ENCODE data around the gene MYT1.

MYT1 gene

DNA sequence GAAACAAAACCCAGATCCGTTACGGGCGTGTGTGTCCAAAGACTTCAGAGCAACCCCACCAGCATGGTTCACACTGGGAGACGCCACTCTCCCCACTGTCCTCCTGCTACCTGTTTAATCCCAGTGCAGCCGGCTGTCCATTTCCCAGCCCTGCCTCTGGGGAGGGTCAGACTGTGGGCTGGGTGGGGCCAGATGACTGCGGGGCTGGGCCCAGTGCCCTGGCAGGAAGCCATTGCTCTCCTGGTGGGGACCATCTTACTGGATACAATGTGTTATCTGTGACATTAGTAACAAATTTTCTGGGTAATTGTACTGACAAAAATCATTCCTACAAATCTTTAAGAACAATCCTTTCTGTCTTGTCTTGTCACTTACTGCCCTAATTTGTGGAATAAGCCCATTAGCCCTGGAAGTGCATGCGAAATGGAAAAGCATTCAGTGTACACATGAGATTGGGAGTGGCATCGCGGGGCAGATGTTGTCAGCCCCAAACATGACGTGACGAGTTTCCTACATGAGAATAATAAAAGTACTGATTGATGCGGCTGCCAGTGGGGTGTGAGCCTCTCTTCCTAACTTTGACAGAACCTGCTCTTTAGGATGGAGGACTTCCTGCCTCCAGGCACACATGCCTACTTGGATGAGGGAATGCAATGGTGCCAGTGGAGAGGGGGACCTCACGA, 53.4 kb downstream of the MYT1 start:
- TF ChIP-seq POLR2A (IDR thresholded peaks at IDR 0.05; ENCODE audit: low read depth, low read length) (no peak), SPI1 (IDR thresholded peaks at IDR 0.05; ENCODE audit: low read depth, low read length) (no peak), TAF1 (IDR thresholded peaks at IDR 0.05; ENCODE audit: low read depth, low read length) (no peak), POLR2AphosphoS5 (IDR thresholded peaks at IDR 0.05; ENCODE audit: low read depth, low read length) (no peak), PAX5 (IDR thresholded peaks at IDR 0.05; ENCODE audit: insufficient read depth, low read length, severe bottlenecking) (no peak), POU2F2 (IDR thresholded peaks at IDR 0.05; ENCODE audit: low read depth, low read length) (no peak)
- DNase-seq (ENCODE audit: insufficient read length, low spot score): no peak
- no peak for FAIRE-seq

DNA sequence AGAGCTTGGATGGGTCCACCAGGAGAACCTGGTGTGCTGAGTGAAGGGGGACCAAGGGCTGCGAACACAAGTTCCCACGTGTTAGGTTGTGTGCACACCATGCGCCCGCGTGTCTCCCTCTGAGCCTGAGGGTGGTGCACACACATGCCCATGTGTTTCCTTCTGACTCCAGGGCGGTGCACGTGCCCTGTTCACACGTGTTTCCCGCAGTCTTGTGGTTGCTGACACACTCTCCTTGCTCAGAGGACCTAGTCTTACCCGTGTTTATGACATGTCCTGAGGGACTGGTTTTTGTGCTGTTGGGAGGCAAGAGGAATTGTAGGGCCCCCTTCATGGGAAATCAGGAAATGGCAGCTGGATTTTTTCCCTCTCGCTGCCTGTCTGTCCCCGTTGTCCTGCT, 55.0 kb downstream of the MYT1 start:
- TF ChIP-seq TAF1 (IDR thresholded peaks at IDR 0.05; ENCODE audit: low read depth, low read length) (no peak), PAX5 (IDR thresholded peaks at IDR 0.05; ENCODE audit: insufficient read depth, low read length, severe bottlenecking) (no peak), POLR2AphosphoS5 (IDR thresholded peaks at IDR 0.05; ENCODE audit: low read depth, low read length) (no peak), POLR2A (IDR thresholded peaks at IDR 0.05; ENCODE audit: low read depth, low read length) (no peak), POU2F2 (IDR thresholded peaks at IDR 0.05; ENCODE audit: low read depth, low read length) (no peak), SPI1 (IDR thresholded peaks at IDR 0.05; ENCODE audit: low read depth, low read length) (no peak)
- FAIRE-seq (no peak), DNase-seq (ENCODE audit: insufficient read length, low spot score) (no peak)

DNA sequence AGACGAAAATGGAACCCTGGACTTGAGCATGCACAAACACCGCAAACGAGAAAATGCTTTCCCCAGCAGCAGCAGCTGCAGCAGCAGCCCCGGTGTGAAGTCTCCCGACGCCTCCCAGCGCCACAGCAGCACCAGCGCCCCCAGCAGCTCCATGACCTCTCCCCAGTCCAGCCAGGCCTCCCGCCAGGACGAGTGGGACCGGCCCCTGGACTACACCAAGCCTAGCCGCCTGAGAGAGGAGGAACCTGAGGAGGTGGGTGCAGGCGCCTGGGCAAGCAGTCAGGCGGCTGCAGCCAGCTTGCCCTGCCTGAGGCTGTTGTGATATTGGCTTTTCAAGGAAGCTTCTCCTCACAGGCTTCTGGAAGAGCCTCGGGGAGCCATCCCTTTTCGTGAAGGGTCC, 55.5 kb downstream of the MYT1 start:
- DNase-seq (ENCODE audit: insufficient read length, low spot score) (no peak), FAIRE-seq (no peak)
- no peak for TF ChIP-seq PAX5 (IDR thresholded peaks at IDR 0.05; ENCODE audit: insufficient read depth, low read length, severe bottlenecking)
- no peak for TF ChIP-seq SPI1 (IDR thresholded peaks at IDR 0.05; ENCODE audit: low read depth, low read length)
- no peak for TF ChIP-seq POLR2AphosphoS5 (IDR thresholded peaks at IDR 0.05; ENCODE audit: low read depth, low read length)
- no peak for TF ChIP-seq TAF1 (IDR thresholded peaks at IDR 0.05; ENCODE audit: low read depth, low read length)
- no peak for TF ChIP-seq POU2F2 (IDR thresholded peaks at IDR 0.05; ENCODE audit: low read depth, low read length)
- no peak for TF ChIP-seq POLR2A (IDR thresholded peaks at IDR 0.05; ENCODE audit: low read depth, low read length)

DNA sequence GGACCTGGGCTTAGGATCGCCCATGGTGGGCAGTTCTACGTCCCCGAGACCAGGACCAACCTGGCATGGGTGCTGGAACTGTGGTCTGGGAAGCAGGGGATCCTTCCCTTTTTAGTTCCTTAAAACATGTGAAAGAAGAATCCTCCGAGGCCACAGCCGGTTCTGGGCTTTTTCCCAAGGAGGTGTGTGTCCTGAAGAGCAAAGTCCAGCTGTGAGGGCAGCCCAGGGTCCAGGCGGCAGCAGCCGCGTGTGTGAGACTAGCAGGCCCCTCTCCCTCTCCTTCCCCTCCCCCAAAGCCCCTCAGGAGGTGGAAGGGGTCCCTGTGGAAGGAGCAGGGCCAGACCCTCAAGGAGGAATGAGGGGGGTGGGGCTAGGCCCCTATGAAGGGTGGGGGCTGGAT, 56.2 kb downstream of the MYT1 start:
- TF ChIP-seq SPI1 (IDR thresholded peaks at IDR 0.05; ENCODE audit: low read depth, low read length) (no peak), TAF1 (IDR thresholded peaks at IDR 0.05; ENCODE audit: low read depth, low read length) (no peak), POLR2A (IDR thresholded peaks at IDR 0.05; ENCODE audit: low read depth, low read length) (no peak), PAX5 (IDR thresholded peaks at IDR 0.05; ENCODE audit: insufficient read depth, low read length, severe bottlenecking) (no peak), POLR2AphosphoS5 (IDR thresholded peaks at IDR 0.05; ENCODE audit: low read depth, low read length) (no peak), POU2F2 (IDR thresholded peaks at IDR 0.05; ENCODE audit: low read depth, low read length) (no peak)
- FAIRE-seq (no peak), DNase-seq (ENCODE audit: insufficient read length, low spot score) (no peak)

DNA sequence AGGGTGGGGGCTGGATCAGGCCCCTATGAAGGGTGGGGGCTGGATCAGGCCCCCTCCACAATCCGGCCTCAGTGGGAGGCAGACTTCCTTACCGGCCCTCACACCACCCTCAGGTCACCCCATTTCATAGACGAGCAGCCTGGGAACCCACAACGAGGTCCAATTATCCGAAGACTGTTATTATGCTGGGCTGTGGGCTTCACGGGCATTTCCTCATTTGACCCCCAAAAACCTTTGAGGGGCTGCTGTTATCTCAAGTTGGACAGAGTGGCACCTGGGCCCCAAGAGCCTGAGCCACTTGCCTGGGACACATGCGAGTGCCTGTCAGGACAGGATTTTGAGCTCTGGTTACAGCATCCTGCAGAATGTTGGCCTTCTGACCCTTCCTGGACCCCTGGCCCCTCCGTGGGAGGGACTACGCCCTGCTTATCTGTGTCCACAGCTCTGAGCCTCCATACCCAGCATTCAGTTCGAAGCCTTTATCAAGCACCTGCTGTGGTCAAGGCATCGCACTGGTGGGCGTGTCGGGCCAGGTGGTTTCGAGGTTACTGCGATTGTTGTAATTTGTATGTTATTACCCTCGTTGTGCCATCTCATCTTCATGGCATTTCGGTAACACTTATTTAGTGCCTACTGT, 56.8 kb downstream of the MYT1 start:
- no peak for FAIRE-seq
- no peak for DNase-seq (ENCODE audit: insufficient read length, low spot score)
- TF ChIP-seq POLR2AphosphoS5 (IDR thresholded peaks at IDR 0.05; ENCODE audit: low read depth, low read length) (no peak), POLR2A (IDR thresholded peaks at IDR 0.05; ENCODE audit: low read depth, low read length) (no peak), POU2F2 (IDR thresholded peaks at IDR 0.05; ENCODE audit: low read depth, low read length) (no peak), SPI1 (IDR thresholded peaks at IDR 0.05; ENCODE audit: low read depth, low read length) (no peak), TAF1 (IDR thresholded peaks at IDR 0.05; ENCODE audit: low read depth, low read length) (no peak), PAX5 (IDR thresholded peaks at IDR 0.05; ENCODE audit: insufficient read depth, low read length, severe bottlenecking) (no peak)

DNA sequence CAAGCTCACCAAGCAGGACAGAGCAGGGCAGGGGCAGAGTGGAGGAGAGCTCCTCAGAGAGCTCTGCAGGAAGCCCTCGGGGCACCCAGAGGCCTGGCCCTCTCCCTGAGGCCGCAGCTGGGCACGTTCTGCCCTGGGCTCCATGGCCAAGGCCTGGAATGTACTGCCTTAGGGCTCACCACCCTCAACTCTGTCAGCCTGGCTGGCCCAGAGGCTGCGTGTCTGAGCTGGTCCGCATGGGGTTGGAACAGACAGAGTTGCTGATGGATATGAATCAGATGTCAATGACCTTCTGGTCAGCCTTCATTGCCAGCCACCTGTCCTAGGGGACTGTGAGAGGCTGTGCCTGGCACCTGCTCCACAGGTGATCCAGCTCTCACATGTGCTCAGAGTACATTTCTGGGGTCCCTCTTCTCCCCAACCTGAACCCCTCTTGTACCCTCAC, 58.1 kb downstream of the MYT1 start:
- FAIRE-seq: no peak
- DNase-seq (ENCODE audit: insufficient read length, low spot score): no peak
- TF ChIP-seq TAF1 (IDR thresholded peaks at IDR 0.05; ENCODE audit: low read depth, low read length) (no peak), SPI1 (IDR thresholded peaks at IDR 0.05; ENCODE audit: low read depth, low read length) (no peak), PAX5 (IDR thresholded peaks at IDR 0.05; ENCODE audit: insufficient read depth, low read length, severe bottlenecking) (no peak), POLR2AphosphoS5 (IDR thresholded peaks at IDR 0.05; ENCODE audit: low read depth, low read length) (no peak), POLR2A (IDR thresholded peaks at IDR 0.05; ENCODE audit: low read depth, low read length) (no peak), POU2F2 (IDR thresholded peaks at IDR 0.05; ENCODE audit: low read depth, low read length) (no peak)

- TF ChIP-seq POU2F2 (IDR thresholded peaks at IDR 0.05; ENCODE audit: low read depth, low read length): no peak
- no peak for TF ChIP-seq PAX5 (IDR thresholded peaks at IDR 0.05; ENCODE audit: insufficient read depth, low read length, severe bottlenecking)
- TF ChIP-seq POLR2AphosphoS5 (IDR thresholded peaks at IDR 0.05; ENCODE audit: low read depth, low read length): no peak
- TF ChIP-seq TAF1 (IDR thresholded peaks at IDR 0.05; ENCODE audit: low read depth, low read length): no peak
- TF ChIP-seq POLR2A (IDR thresholded peaks at IDR 0.05; ENCODE audit: low read depth, low read length): no peak
- no peak for TF ChIP-seq SPI1 (IDR thresholded peaks at IDR 0.05; ENCODE audit: low read depth, low read length)
- no peak for DNase-seq (ENCODE audit: insufficient read length, low spot score)
- FAIRE-seq: no peak
These were observed 58.7 kb downstream of the MYT1 start for GRCh38 chr20:64222851-64223525.

DNA sequence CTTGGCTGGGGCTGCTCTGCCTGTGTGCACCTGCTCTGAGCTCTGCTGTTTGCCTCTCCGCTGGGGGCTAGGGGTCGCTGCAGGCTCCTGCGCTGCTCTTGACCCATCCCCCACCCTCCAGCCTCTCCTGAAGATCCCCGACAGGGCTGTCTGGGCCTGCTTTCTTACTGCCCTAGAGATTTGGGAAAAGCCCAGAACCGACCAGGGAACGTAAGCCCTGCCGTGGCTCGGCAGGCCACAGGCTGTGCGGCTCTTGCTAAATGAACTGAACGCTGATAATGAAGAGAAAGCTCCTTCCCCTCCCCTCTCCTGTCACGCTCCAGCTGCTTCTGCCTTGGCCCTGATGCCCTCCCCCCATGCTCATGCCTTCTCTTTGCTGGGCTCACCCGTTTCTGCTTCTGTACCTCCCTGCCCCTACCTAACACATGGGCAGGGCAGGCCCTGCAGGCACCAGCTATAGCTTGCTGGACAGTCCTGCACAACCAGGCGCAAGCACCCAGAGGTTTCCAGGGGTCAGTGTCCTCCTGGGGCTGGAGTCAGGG, 59.3 kb downstream of the MYT1 start:
- TF ChIP-seq PAX5 (IDR thresholded peaks at IDR 0.05; ENCODE audit: insufficient read depth, low read length, severe bottlenecking) (no peak), TAF1 (IDR thresholded peaks at IDR 0.05; ENCODE audit: low read depth, low read length) (no peak), POU2F2 (IDR thresholded peaks at IDR 0.05; ENCODE audit: low read depth, low read length) (no peak), POLR2AphosphoS5 (IDR thresholded peaks at IDR 0.05; ENCODE audit: low read depth, low read length) (no peak), SPI1 (IDR thresholded peaks at IDR 0.05; ENCODE audit: low read depth, low read length) (no peak), POLR2A (IDR thresholded peaks at IDR 0.05; ENCODE audit: low read depth, low read length) (no peak)
- FAIRE-seq (no peak), DNase-seq (ENCODE audit: insufficient read length, low spot score) (no peak)
